C4-2B (cell line): ENCODE data around the gene QPRT.
A peak's percentile ranks its signal among the peaks of the same experiment; 100 is the strongest.
"Not testable (repeated sequence)": the region's sequence is repeated elsewhere in the genome, so short reads cannot be mapped to it uniquely, and the experiment has no call there.

Source experiments
- H3K27ac ChIP-seq: fragments of 450-650 bp; 2 replicates; pipeline ENCODE4 v1.5.1; 2017
- CTCF ChIP-seq: fragments of 450-650 bp; conservative IDR thresholded peaks from 2 replicates; pipeline ENCODE4 v1.5.1; 2017; ENCODE audit warnings: mild to moderate bottlenecking
- ZFX ChIP-seq: fragments of 450-650 bp; IDR thresholded peaks from 2 replicates; pipeline ENCODE4 v1.6.1; 2017

Gene QPRT

GRCh38 chr16:29719063-29719462 lies 40.1 kb downstream of the QPRT start:
- TF ChIP-seq ZFX (no peak), CTCF (no peak)
- no peak overlapping the region for H3K27ac ChIP-seq

DNA sequence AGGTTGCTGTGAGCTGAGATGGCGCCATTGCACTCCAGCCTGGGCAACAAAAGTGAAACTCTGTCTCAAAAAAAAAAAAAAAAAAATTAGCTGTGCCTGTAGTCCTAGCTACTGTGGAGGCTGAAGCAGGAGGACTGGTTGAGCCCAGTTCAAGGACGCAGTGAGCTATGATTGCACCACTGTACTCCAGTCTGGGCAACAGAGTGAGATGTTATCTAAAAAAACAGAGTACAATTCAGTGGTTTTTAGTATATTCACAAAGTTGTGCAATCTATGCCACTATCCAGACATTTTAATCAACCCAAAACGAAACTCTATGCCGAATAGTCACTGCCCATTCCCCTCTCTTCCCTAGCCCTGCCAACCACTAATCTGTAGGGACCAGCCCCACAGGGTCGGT lies 41.7 kb downstream of the QPRT start:
- TF ChIP-seq CTCF (no peak), ZFX (no peak)
- H3K27ac ChIP-seq = no peak overlapping the region

GRCh38 chr16:29721167-29721879 lies 42.3 kb downstream of the QPRT start:
- peak; percentile 77 for TF ChIP-seq CTCF
- not testable (repeated sequence) for H3K27ac ChIP-seq

DNA sequence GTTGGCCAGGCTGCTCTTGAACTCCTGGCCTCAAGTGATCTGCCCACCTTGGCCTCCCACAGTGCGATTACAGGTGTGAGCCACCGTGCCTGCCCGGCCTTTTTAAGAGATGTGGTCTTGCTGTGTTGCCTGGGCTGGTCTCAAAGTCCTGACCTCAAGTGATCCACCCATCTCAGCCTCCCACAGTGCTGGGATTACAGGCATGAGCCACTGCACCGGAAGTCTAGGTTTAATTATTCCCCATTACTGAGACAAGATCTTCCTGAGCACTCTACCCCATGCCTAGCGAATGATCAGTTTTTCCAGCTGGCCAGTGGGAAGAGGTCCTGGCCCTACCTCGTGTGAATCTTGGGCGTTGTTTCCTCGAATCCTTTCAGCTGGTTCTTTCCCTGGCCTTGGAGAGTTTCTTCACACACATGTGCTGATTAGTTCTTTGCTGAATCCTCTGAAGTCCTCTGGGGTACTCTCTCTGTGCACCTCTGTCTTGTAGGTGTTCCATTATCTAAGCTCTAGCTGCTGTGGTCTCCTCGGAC lies 47.9 kb downstream of the QPRT start:
- peak overlapping the region; percentile 11; the same call in 1 of the 2 replicates for H3K27ac ChIP-seq
- TF ChIP-seq CTCF (no peak), ZFX (no peak)

DNA sequence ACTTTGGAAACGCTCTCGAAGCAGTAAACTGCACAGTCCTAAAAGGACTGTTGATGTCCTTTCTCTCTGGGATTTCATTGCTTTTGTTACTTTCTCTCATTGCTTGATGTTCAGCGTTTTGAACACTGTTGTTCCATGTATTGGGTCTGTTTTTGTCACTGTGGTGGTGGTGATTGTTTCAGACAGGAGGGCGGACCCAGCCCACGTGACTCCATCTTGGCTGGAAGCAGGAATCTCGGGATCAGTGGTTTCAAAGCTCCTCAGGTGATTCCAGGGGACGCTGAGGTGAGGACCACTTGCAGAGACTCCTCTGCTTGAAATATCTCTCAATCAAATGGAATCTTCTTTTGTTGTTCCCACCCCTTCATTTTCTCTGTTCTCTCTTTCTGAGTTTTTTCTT lies 48.5 kb downstream of the QPRT start:
- TF ChIP-seq CTCF (no peak), ZFX (no peak)
- H3K27ac ChIP-seq = peak overlapping the region; percentile 11; the same call in 1 of the 2 replicates

GRCh38 chr16:29729116-29729521 lies 50.1 kb downstream of the QPRT start:
- no peak for TF ChIP-seq ZFX
- TF ChIP-seq CTCF = peak; percentile 69
- no peak overlapping the region for H3K27ac ChIP-seq

- no peak for TF ChIP-seq CTCF
- no peak for TF ChIP-seq ZFX
- H3K27ac ChIP-seq = no peak overlapping the region
These were observed 51.7 kb downstream of the QPRT start for GRCh38 chr16:29730649-29731048.

- not testable (repeated sequence) for H3K27ac ChIP-seq
These were observed 53.0 kb downstream of the QPRT start for GRCh38 chr16:29731768-29732601.
